ENCODE measurements around the gene FLACC1. TPM values are rescaled to one million over a fixed set of nuclear protein-coding genes. Genes with fewer than 3 reads are reported as not detected.
A peak's percentile ranks its signal among the peaks of the same experiment; 100 is the strongest.

FLACC1 gene
- total RNA-seq, 1 donor from 2014 or later, result 0.26 TPM

GRCh38 chr2:201255408-201256033, 101.6 kb downstream of the FLACC1 start:
- FAIRE-seq (no peak), DNase-seq (ENCODE audit: low read depth) (no peak)
- TF ChIP-seq CTCF (IDR thresholded peaks at IDR 0.05; ENCODE audit: insufficient read depth, low read length, severe bottlenecking), result no peak
- no peak overlapping the region for H3K4me3 ChIP-seq (ENCODE audit: low read depth, low read length)
- no peaks in the 10 kb centered on the region for H3K27me3 ChIP-seq (ENCODE audit: control insufficient read depth, insufficient read depth, low read length)
- no peaks in the 10 kb centered on the region for H3K36me3 ChIP-seq (ENCODE audit: control insufficient read depth, insufficient read depth, low read length)

GRCh38 chr2:201254081-201254730, 102.9 kb downstream of the FLACC1 start:
- TF ChIP-seq CTCF (IDR thresholded peaks at IDR 0.05; ENCODE audit: insufficient read depth, low read length, severe bottlenecking), result no peak
- Histone ChIP-seq H3K27me3 (ENCODE audit: control insufficient read depth, insufficient read depth, low read length) (no peaks in the 10 kb centered on the region), H3K36me3 (ENCODE audit: control insufficient read depth, insufficient read depth, low read length) (no peaks in the 10 kb centered on the region), H3K4me3 (ENCODE audit: low read depth, low read length) (no peak overlapping the region)
- FAIRE-seq, result peak; percentile 13
- peak; percentile 35 for DNase-seq (ENCODE audit: low read depth)

- no peak overlapping the region for H3K4me3 ChIP-seq (ENCODE audit: low read depth, low read length)
- FAIRE-seq (no peak), DNase-seq (ENCODE audit: low read depth) (no peak)
- no peak for TF ChIP-seq CTCF (IDR thresholded peaks at IDR 0.05; ENCODE audit: insufficient read depth, low read length, severe bottlenecking)
- H3K27me3 ChIP-seq (ENCODE audit: control insufficient read depth, insufficient read depth, low read length), result no peaks in the 10 kb centered on the region
- H3K36me3 ChIP-seq (ENCODE audit: control insufficient read depth, insufficient read depth, low read length), result no peaks in the 10 kb centered on the region
These were observed 106.4 kb downstream of the FLACC1 start for GRCh38 chr2:201250741-201251140.

- no peak for DNase-seq (ENCODE audit: low read depth)
- TF ChIP-seq CTCF (IDR thresholded peaks at IDR 0.05; ENCODE audit: insufficient read depth, low read length, severe bottlenecking), result no peak
- Histone ChIP-seq H3K36me3 (ENCODE audit: control insufficient read depth, insufficient read depth, low read length) (no peaks in the 10 kb centered on the region), H3K4me3 (ENCODE audit: low read depth, low read length) (no peak overlapping the region), H3K27me3 (ENCODE audit: control insufficient read depth, insufficient read depth, low read length) (no peaks in the 10 kb centered on the region)
- no peak for FAIRE-seq
These were observed 107.3 kb downstream of the FLACC1 start for GRCh38 chr2:201249889-201250288.

- DNase-seq (ENCODE audit: low read depth) (no peak), FAIRE-seq (no peak)
- H3K36me3 ChIP-seq (ENCODE audit: control insufficient read depth, insufficient read depth, low read length), result no peaks in the 10 kb centered on the region
- no peaks in the 10 kb centered on the region for H3K27me3 ChIP-seq (ENCODE audit: control insufficient read depth, insufficient read depth, low read length)
- TF ChIP-seq CTCF (IDR thresholded peaks at IDR 0.05; ENCODE audit: insufficient read depth, low read length, severe bottlenecking), result no peak
- H3K4me3 ChIP-seq (ENCODE audit: low read depth, low read length), result no peak overlapping the region
These were observed 108.8 kb downstream of the FLACC1 start for GRCh38 chr2:201248288-201248844.

Measured in bronchial epithelial cell (primary cell).